ENCODE measurements around the gene XPNPEP3.

- TF ChIP-seq CTCF (IDR thresholded peaks at IDR 0.05) (no peak), POLR2A (IDR thresholded peaks at IDR 0.05) (no peak)
Measured at GRCh38 chr22:40894417-40894816, 37.5 kb downstream of the XPNPEP3 start.

Measured in vagina (tissue), 2 donors.